GM11168 (cell line): ENCODE data around the gene MRGPRD.

Experiments
- in situ Hi-C: fragments of 300-500 bp; cut with MboI; formaldehyde crosslinking; loops from one replicate; pipeline ENCODE4 v1.12.0; 2022; ENCODE audit warnings: low sequenced_read_pairs; ENCODE audit not compliant: unreplicated experiment

MRGPRD gene

GRCh38 chr11:68973219-68973618 is 7.6 kb downstream of the MRGPRD start:
- in situ Hi-C loops: no loop called here

DNA sequence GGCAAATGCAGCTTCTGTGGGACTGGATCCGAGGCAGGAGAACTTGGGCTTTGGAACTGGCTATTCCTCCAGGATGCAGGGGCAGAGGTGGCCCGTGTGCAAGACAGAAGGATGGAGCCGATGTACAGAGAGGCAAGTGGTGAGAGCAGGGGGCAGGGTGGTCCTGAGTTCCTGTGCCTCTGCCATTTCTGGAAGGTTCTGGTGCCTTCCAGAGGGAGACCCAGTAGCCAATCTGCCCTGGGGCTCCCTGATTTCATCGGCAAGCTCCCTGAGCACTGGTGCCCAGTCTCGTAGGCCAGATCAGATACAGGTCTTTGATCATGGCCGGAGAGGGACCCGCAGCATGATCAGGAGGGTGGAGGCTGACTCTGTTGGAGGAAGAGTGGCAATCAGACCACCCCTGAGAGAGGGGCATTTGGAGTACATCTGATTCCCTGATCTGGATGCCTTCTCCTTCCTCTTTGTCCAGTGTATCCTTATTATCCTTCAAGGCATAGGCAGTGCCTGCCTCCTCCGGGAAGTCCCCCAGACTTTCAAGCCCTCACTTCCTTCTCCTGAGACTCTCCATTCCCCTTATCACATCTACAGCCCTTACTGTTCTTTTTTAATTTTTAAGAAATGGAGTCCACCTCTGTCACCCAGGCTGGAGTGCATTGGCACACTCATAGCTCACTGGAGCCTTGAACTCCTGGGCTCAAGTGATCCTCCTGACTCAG is 9.7 kb downstream of the MRGPRD start:
- in situ Hi-C loops: no loop called here

- in situ Hi-C loops: no loop called here
Observed at GRCh38 chr11:68969386-68969785, 11.4 kb downstream of the MRGPRD start.

GRCh38 chr11:68968306-68969250 is 12.2 kb downstream of the MRGPRD start:
- in situ Hi-C loops: no loop called here

DNA sequence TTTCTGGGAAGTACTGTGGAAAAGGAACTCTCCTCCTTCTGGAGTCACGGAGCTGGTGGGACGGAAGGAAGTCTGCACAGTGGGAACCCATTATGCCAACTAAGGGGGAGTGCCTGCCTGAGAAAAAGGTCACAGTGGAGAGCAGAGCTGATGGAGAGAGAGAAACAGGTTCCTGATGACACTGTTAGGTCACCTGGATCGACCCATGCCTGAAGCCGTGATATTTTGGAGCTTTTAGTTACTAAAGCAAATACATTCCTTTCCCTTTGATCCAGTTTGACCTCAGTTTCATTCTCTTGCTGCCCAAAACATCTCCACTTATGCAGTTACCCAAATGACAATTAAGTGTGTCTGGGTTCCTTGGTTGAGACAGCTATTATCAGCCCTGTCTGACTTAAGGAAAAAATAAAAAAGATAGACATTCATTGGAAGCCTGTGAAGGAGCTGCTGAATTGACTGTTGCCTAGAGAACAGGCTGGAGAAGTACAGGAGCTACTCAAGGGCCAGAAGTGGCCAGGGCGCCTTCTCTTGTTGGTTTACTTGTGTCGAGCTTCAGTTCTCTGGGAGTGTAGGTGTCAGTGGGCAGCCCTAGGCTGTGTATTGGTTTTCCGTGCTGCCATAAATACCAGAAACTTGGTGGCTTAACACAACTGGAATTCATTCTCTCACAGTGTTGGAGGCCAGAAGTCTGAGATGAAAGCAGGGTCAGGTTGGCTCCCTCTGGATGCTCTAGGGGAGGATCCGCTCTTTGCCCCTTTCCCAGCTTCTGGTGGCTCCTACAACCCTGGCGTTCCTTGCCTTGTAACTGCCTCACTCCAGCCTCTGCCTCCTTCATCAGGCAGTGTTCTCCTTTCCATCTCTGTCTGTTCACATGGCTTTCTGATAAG is 13.6 kb downstream of the MRGPRD start:
- in situ Hi-C loops: no loop called here

DNA sequence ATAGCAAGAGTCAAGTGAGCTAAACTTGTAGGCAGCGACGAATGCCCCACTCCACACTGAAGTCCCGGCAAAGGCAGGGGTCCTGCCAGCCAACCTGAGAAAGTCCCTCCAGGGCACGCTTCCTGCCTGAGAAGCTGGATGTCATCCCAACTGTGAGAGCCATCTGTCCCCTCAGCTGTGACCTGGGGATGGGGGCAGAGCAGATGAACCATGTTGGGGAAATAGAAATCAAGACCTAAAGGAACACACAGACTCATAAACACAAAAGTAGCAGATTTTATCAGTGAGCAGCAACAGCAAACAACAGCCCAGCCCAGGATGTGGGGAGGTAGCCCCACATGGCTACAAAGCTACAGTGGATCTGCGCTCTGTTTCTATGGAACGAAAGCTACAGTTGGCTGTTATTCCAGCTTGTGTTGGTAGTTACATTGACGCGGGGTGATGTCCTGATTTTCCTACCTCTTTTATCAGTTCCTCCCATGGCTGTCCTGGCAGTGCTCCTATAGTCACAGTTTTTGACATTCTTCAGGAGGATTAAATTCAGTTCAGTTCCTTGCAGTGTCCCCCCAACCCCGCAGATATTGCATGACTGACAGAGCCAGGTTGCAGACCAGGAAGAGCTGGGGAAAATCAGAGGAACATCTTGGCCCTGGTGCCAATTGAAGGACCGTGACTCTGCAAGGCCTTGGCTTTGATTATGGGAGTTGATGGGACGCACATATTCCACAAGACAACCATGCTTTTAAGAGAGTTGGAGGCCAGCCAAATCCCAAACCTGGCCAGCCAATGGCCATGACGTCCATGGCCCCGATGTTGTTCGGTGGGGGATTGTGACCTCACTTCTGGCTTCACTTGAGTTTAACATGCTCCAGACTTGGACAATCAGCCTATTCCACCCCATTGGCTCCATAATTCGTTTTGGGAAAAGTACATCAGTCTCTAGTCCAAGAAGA is 14.6 kb downstream of the MRGPRD start:
- in situ Hi-C loops: no loop called here

GRCh38 chr11:68963779-68964178 is 17.0 kb downstream of the MRGPRD start:
- in situ Hi-C loops: no loop called here

DNA sequence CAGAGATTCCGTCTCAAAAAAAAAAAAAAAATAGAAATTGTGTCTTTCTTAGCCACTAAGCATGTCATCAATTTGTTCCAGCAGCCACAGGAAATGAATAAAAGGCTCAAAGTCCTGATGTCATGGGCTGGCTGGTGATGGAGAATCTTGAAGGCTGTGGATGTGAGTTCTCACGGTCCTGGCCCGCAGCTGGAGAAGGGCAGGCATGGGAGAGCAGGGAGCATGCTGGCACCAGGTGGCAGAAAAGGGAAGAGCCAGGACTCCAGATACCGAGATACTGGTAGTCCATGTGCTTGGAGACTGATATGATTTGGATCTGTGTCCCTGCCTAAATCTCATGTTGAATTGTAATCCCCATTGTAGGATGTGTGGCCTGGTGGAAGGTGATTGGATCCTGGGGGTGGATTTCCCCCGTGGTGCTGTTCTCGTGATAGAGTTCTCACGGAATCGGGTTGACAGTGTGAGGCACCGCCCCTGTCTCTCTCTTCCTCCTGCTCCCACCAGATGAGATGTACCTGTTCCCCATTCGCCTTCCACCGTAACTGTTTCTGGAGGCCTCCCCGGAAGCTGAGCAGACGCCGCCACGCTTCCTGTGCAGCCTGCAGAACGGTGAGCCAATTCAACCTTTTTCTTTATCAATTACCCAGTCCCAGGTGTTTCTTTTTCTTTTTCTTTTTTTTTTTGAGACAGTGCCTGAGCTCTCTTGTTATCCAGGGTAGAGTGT is 18.1 kb downstream of the MRGPRD start:
- in situ Hi-C loops: no loop called here

DNA sequence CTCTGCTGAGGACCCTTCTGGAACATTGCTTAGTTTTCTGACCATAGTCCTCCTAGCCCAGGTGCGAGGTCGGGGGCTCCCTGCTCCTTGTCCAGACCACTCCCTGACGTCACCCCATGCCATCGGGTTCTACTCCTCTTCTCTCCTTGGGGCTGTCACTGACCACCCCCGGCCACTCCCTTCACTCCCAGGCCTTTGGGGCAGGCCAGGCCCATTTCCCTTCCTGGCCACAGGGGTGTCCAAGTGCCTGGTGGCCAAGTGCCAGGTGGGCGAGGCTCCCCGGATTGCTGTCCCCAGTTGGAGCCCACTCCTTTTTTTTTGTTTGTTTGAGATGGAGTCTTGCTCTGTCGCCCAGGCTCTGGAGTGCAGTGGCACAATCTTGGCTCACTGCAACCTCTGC is 19.5 kb downstream of the MRGPRD start:
- in situ Hi-C loops: no loop called here

- in situ Hi-C loops: no loop called here
Observed at GRCh38 chr11:68960294-68961071, 20.3 kb downstream of the MRGPRD start.

- in situ Hi-C loops: no loop called here
Observed at GRCh38 chr11:68959465-68960293, 21.1 kb downstream of the MRGPRD start.

- in situ Hi-C loops: no loop called here
Observed at GRCh38 chr11:68958211-68958610, 22.6 kb downstream of the MRGPRD start.

DNA sequence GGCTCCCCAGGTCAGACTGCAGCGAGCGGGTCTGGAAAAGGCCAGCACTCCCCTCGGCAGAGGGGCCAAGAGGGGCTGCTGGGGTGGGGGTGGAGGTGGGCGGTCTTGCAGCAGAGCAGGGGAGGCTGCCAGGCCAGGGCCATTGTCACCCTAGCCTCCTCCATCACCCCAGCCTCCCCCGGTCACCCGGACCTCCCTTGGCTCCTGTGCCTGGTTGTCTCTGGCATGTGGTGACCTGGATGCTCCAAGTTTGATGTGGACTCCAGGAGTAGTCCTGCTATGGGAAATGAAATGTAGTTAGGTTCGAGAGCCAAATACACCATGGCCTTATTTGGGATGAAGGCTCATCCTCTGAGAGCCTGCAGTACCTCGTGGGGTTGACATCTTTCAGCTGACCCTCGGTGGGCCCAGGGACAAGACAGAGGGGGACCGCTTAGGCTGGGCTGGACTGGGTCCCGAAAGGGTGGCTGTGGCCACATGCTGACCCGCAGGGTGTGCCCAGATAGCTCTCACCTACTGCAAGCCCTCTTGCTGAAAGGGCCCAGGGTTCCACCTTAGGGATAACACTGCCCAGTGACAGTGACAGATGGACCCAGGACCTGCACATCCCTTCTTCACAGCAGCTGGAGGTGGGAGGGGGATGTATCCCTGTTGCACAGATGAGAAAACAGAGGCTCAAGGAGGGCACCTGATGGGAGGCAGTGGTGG is 24.1 kb downstream of the MRGPRD start:
- in situ Hi-C loops: no loop called here

DNA sequence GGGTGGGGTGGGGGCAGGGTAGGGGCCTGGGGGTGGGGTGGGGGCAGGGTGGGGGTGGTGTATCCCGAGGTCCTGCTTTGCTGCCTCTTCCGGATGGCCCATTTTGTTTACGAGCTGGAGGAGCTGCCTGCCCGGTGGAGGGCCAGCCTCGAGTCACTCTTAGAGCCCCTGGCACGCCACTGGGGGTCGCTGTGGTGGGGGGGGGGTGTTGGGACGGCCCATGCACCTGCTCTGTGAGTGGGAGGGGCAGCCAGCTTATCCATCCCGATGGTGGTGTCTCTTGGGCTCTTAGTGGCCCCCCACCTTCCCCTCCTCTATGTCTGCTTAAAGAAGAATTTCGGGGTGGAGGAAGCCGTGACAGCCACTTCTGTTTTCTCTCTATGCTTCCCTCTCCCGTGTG is 24.6 kb downstream of the MRGPRD start:
- in situ Hi-C loops: no loop called here

DNA sequence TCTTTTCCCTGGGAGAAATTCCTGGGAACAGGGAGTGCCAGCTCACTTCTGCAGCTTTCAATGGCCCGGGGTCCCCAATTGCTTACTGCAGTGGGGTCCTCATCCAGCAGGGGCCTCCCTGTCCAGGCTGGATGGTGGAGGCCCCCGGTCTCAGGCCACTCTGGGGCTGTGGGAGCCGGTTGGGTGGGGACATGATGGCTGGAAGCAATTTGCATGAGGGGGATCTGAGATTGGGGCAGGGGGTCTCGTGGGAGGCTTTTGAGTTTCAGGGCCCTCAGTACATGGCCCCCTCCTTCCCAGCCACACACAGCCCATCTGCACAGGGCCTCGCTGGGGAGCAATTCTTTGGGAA is 25.2 kb downstream of the MRGPRD start:
- in situ Hi-C loops: no loop called here

DNA sequence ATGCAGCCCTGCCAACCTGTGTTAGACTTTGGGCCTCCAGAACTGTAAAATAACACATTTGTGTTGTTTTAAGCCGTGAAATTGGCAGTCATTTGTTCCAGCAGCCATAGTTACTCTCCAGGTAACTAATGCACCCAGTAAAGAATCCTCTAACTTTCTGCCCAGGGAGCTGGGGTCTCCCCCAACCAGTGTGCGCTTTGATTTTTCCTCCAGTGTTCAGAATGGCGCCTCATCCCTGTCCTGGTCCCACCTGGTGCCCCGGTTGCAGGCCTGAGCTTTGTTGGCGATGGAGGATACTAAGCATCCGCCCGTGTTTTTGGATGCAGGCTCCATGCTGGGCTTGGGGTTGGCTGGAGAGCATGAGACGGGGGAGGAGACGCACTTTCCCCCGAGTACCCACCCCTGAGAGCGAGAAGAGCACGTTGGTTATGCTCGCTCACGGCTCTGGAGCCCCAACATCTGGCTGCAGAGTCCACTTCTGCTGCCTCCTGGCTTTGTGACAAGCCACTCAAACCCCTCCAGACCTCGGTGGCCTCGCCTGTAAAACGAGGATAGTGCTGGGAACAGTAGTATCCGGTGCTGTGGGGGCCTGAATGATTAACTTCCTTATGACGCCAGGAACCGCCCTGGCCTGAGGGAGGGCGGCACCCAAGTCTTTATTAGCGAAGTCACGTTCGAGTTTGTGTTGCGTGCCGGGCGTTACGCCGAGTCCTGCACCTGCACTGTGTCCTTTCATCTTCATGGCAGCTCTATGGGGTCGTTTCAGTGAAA is 25.8 kb downstream of the MRGPRD start:
- in situ Hi-C loops: no loop called here
